NT2/D1 (cell line): ENCODE data around the gene SRCAP.

Experiments used
- SUZ12 ChIP-seq: IDR thresholded peaks from 2 replicates; pipeline ENCODE4 v1.6.1; 2011; ENCODE audit not compliant: insufficient read length, insufficient read depth; ENCODE audit errors: extremely low read depth
- YY1 ChIP-seq: IDR thresholded peaks from 2 replicates; pipeline ENCODE4 v1.6.1; 2011; ENCODE audit not compliant: insufficient read length, insufficient read depth
- ZNF274 ChIP-seq: IDR thresholded peaks from 2 replicates; pipeline ENCODE4 v1.6.1; 2011; ENCODE audit warnings: mild to moderate bottlenecking, low read depth, low read length

DNA sequence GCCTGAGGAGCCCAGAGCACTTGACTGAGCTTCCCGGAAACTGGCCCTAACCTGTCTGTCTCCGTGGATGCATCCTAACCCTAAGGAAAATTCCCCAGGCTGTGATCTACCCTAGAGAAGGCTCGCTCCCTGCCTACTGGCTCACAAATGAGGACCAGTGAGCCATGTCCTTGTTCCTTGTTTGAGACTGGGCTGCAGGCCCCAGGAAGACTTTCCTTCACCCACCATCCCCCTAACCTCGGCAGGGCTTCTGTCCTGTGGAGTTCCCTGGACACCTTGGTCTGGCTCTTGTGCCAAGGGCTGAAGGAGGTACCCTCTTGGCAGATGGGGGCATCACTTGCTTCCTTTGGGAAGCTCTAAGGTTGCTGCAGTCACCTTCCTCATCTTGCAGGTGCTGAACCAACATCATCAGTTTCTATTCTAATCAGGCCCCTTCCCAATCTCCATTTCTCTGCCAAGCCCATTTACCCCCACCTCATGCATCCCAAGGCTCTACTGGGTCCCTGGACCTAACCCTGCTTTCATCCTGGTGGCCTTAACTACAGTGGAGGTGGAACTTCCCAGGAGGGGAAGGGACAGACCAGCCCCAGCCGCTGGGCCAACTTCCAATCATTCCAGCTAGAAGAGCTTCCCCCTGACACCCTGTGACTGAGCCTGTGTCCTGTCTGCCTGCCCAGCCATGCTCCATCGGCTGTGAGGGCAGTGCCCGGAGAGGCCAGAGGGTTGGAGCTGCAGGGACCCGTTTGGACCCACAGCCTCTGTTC, 75.6 kb downstream of the SRCAP start:
- TF ChIP-seq ZNF274 = no peak
- TF ChIP-seq SUZ12 = no peak
- no peak for TF ChIP-seq YY1
